CD4-positive, alpha-beta T cell treated with Interleukin-17A for 4 hours (primary cell): Measurements from ENCODE around the gene ZNF17.
A peak's percentile ranks its signal among the peaks of the same experiment; 100 is the strongest.

ENCODE experiments used
- DNase-seq: peaks from one replicate; pipeline ENCODE4 v3.0.0-alpha.2; 2020; ENCODE audit warnings: mixed read lengths

ZNF17 gene

DNA sequence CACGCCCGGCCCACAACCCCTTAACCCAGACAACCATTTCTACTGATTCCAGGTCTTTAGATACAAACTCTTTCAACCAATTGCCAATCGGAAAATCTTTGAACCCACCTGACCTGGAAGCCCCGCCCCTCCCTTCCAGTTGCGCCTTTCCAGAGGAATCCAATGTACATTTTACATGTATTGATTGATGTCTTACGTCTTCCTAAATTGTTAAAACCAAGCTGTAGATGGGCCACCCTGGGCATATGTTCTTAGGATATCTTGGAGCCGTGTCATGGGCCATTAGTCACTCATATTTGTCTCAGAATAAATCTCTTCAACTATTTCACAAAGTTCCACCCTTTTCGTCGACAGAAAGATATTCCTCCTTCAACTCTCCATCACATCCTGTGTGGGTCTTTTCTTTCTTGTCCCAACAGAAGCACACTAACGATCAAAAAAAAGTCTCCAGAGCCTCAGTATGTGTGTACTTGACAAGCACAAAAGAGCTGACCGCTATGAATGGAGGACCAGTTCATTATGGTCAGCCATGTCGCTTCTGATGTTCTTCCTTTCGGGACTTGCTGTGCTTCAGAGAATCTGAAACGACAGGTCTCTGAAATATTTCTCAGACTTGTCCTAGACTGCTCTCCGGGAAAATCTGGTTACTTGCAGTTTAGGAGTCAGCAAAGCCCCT, 23.6 kb downstream of the ZNF17 start:
- no peak for DNase-seq

- DNase-seq = peak; percentile 97
These were observed 24.4 kb downstream of the ZNF17 start, which contains the start of gene ZNF749 for GRCh38 chr19:57435062-57435978. TSS of gene ZNF749 (plus strand) at chr19:57435325. CDS start at chr19:57435579, 254 bp downstream.

- DNase-seq = no peak
These were observed 25.5 kb downstream of the ZNF17 start for GRCh38 chr19:57436417-57436816.

DNA sequence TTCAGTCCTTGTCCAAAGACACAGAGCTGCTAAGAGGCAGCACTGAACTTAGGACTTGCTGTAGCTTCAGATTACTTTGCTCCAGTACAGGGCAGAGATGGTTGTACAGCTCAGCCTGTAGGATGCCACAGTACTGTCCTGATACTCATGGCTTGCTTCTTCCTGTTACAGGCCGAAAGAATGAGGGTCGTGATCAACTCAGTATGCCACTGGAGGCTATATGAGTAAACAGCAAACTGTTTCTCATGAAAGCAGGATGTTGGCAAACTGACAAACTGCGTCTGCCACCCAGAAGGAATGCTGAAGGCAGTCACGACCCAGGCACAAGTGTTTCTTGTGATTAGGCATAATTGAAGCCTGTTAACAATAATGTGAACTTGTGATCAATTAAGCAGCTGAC, 27.0 kb downstream of the ZNF17 start:
- no peak for DNase-seq

- no peak for DNase-seq
These were observed 28.0 kb downstream of the ZNF17 start for GRCh38 chr19:57438925-57439324.

GRCh38 chr19:57441979-57442752, 31.2 kb downstream of the ZNF17 start:
- DNase-seq = no peak

- no peak for DNase-seq
These were observed 32.2 kb downstream of the ZNF17 start for GRCh38 chr19:57443121-57443696.

GRCh38 chr19:57452307-57452706, 41.3 kb downstream of the ZNF17 start:
- no peak for DNase-seq

- DNase-seq = peak; percentile 7
These were observed 54.9 kb downstream of the ZNF17 start for GRCh38 chr19:57465680-57466381.

GRCh38 chr19:57466489-57466888, 55.5 kb downstream of the ZNF17 start:
- DNase-seq = no peak
